Chondrocyte (in vitro differentiated cells): ENCODE results near the gene CCAR1. TPM values are rescaled to one million over a fixed set of nuclear protein-coding genes. Genes with fewer than 3 reads are reported as not detected.
"Not testable (repeated sequence)": the region's sequence is repeated elsewhere in the genome, so short reads cannot be mapped to it uniquely, and the experiment has no call there.

Experiments used
- DNase-seq: peaks from one replicate; pipeline ENCODE4 v3.0.0; 2021; ENCODE audit warnings: mixed read lengths, low spot score
- H3K27ac Mint-ChIP-seq: one replicate; pipeline ENCODE4 v1.8.0; 2021; ENCODE audit warnings: mild to moderate bottlenecking, moderate library complexity, mixed read lengths; ENCODE audit not compliant: unreplicated experiment
- H3K27me3 Mint-ChIP-seq: 2 replicates; pipeline ENCODE4 v1.8.0; 2021; ENCODE audit warnings: low read depth, mixed read lengths
- H3K36me3 Mint-ChIP-seq: 2 replicates; pipeline ENCODE4 v1.8.0; 2021; ENCODE audit warnings: low read depth, mixed read lengths
- H3K4me1 Mint-ChIP-seq: 2 replicates; pipeline ENCODE4 v1.8.0; 2021; ENCODE audit warnings: low read depth, mild to moderate bottlenecking, mixed read lengths
- H3K4me3 Mint-ChIP-seq: one replicate; pipeline ENCODE4 v1.8.0; 2021; ENCODE audit warnings: mild to moderate bottlenecking, moderate library complexity, mixed read lengths; ENCODE audit not compliant: unreplicated experiment
- H3K9me3 Mint-ChIP-seq: 2 replicates; pipeline ENCODE4 v1.8.0; 2021; ENCODE audit warnings: low read depth, mixed read lengths
- CTCF ChIP-seq: fragments of 200-600 bp; sonication (generic); IDR thresholded peaks from 2 replicates; pipeline ENCODE4 v1.5.0; 2021; ENCODE audit warnings: antibody characterized with exemption, mild to moderate bottlenecking, moderate library complexity
- total RNA-seq: library from RNA; stranded (reverse); gene quantifications from 3 replicates; pipeline ENCODE4 v1.2.1, GENCODE V29; 2021

CCAR1 gene
- total RNA-seq, 1 donor from 2014 or later = 57.6 TPM

- Mint-ChIP-seq H3K27me3 (no peaks in the 10 kb centered on the region), H3K4me3 (no peak overlapping the region), H3K27ac (no peak overlapping the region), H3K36me3 (no peaks in the 10 kb centered on the region), H3K4me1 (peaks cover 22% of the 10 kb centered on the region), H3K9me3 (no peaks in the 10 kb centered on the region)
- TF ChIP-seq CTCF = no peak
- no peak for DNase-seq
Measured at GRCh38 chr10:68700197-68700596, 20.8 kb upstream of the CCAR1 start.

- no peak for DNase-seq
- Mint-ChIP-seq H3K27me3 (no peaks in the 10 kb centered on the region), H3K9me3 (no peaks in the 10 kb centered on the region), H3K4me3 (no peak overlapping the region), H3K4me1 (no peaks in the 10 kb centered on the region), H3K36me3 (no peaks in the 10 kb centered on the region), H3K27ac (no peak overlapping the region)
- TF ChIP-seq CTCF = no peak
Measured at GRCh38 chr10:68705548-68705947, 15.5 kb upstream of the CCAR1 start.

DNA sequence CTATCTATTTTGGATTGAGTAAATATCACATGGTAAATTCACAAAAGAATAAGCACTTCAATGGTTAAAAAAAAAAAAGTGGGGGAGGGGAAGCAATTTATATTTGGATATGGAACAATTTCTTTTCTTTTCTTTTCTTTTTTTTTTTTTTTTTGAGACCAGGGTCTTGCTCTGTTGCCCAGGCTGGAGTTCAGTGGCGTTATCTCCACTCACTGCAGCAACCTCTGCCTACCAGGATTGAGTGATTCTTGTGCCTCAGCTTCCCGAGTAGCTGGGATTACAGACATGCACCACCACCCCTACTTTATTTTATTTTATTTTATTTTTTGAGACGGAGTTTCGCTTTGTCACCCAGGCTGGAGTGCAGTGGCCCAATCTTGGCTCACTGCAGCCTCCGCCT is 12.1 kb upstream of the CCAR1 start:
- not testable (repeated sequence) for H3K9me3 Mint-ChIP-seq, H3K36me3 Mint-ChIP-seq, H3K4me3 Mint-ChIP-seq, H3K4me1 Mint-ChIP-seq, H3K27me3 Mint-ChIP-seq, DNase-seq, H3K27ac Mint-ChIP-seq

GRCh38 chr10:68713065-68713464 is 8.0 kb upstream of the CCAR1 start:
- H3K4me1 Mint-ChIP-seq, H3K9me3 Mint-ChIP-seq, H3K36me3 Mint-ChIP-seq, H3K4me3 Mint-ChIP-seq, H3K27me3 Mint-ChIP-seq, H3K27ac Mint-ChIP-seq, DNase-seq: not testable (repeated sequence)

DNA sequence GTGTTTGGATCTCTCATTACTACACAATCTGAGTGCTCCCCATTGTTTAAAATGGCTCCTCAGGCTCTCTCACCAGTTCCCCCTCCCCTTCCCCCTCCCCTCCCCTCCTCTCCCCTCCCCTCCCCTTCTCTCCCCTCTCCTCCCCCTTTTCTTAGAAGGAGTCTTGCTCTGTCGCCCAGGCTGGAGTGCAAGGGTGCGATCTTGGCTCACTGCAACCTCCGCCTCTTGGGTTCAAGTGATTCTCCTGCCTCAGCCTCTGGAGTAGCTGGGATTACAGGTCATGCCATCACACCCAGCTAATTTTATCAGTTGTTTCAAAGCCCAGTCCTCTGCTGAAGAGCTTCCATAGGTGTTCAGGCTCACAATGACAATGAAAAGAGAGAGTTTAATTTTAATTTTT is 3.6 kb upstream of the CCAR1 start:
- Mint-ChIP-seq H3K4me1 (peaks cover 9% of the 10 kb centered on the region), H3K27me3 (no peaks in the 10 kb centered on the region), H3K4me3 (no peak overlapping the region), H3K36me3 (peaks cover 2% of the 10 kb centered on the region), H3K9me3 (no peaks in the 10 kb centered on the region), H3K27ac (no peak overlapping the region)
- no peak for DNase-seq
- TF ChIP-seq CTCF = no peak

- H3K27ac Mint-ChIP-seq = peak overlapping the region; percentile 78
- peaks cover 13% of the 10 kb centered on the region for H3K36me3 Mint-ChIP-seq
- H3K4me1 Mint-ChIP-seq = peaks cover 18% of the 10 kb centered on the region
- no peaks in the 10 kb centered on the region for H3K27me3 Mint-ChIP-seq
- no peaks in the 10 kb centered on the region for H3K9me3 Mint-ChIP-seq
- no peak for DNase-seq
- no peak for TF ChIP-seq CTCF
- peak overlapping the region; percentile 95 for H3K4me3 Mint-ChIP-seq
Measured at GRCh38 chr10:68721673-68722335, 765 bp downstream of the CCAR1 start.
